ENCODE measurements around the gene PTRH2.
A peak's percentile ranks its signal among the peaks of the same experiment; 100 is the strongest.

The PTRH2 gene

DNA sequence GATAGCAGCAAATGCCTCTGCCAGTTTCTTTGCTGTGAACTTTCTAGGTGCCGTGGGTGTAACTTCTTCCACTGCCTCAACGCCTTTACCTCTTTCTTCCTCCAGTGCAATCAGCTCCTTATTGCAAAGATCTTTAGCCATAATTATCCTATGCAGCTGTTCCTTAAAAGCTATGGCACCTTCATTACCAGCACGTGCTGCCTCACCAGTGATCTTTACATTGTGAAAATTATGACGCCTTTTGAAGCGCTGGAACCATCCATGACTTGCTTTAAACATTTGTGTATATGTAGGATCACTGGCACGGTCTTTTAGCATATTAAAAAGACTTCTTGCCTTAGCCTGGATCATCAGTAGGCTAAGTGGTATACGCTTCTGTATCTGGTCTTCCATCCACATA, 8.0 kb downstream of the PTRH2 start:
- H4K20me1 ChIP-seq (ENCODE audit: control insufficient read depth, insufficient read depth, low read depth, low read length), result peaks cover 30% of the 10 kb centered on the region
- H3K4me1 ChIP-seq (ENCODE audit: control insufficient read depth, low read length), result peaks cover 4% of the 10 kb centered on the region
- no peak overlapping the region for H3K4me3 ChIP-seq (ENCODE audit: low read length)
- no peak overlapping the region for H3K27ac ChIP-seq (ENCODE audit: low read depth, low read length)
- H3F3A ChIP-seq (ENCODE audit: control insufficient read depth, insufficient read depth), result peaks cover 30% of the 10 kb centered on the region
- no peaks in the 10 kb centered on the region for H3K27me3 ChIP-seq (ENCODE audit: control insufficient read depth, low read length)
- H3K9me2 ChIP-seq (replicated peaks; ENCODE audit: control insufficient read depth, low read length), result no peaks in the 10 kb centered on the region
- peak overlapping the region; percentile 24; the same call in 1 of the 2 replicates for H3K4me2 ChIP-seq (ENCODE audit: low read length)
- no peaks in the 10 kb centered on the region for H3K9me3 ChIP-seq (ENCODE audit: control insufficient read depth, insufficient read depth, low read length)
- H3K36me3 ChIP-seq (ENCODE audit: control insufficient read depth, low read length), result peaks cover 86% of the 10 kb centered on the region
- peaks cover 100% of the 10 kb centered on the region for H3K79me2 ChIP-seq (ENCODE audit: control insufficient read depth, low read length)
- TF ChIP-seq, protein P1, sequence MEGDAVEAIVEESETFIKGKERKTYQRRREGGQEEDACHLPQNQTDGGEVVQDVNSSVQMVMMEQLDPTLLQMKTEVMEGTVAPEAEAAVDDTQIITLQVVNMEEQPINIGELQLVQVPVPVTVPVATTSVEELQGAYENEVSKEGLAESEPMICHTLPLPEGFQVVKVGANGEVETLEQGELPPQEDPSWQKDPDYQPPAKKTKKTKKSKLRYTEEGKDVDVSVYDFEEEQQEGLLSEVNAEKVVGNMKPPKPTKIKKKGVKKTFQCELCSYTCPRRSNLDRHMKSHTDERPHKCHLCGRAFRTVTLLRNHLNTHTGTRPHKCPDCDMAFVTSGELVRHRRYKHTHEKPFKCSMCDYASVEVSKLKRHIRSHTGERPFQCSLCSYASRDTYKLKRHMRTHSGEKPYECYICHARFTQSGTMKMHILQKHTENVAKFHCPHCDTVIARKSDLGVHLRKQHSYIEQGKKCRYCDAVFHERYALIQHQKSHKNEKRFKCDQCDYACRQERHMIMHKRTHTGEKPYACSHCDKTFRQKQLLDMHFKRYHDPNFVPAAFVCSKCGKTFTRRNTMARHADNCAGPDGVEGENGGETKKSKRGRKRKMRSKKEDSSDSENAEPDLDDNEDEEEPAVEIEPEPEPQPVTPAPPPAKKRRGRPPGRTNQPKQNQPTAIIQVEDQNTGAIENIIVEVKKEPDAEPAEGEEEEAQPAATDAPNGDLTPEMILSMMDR (IDR thresholded peaks at IDR 0.05; ENCODE audit: low read depth, low read length, poor library complexity, severe bottlenecking), result no peak

DNA sequence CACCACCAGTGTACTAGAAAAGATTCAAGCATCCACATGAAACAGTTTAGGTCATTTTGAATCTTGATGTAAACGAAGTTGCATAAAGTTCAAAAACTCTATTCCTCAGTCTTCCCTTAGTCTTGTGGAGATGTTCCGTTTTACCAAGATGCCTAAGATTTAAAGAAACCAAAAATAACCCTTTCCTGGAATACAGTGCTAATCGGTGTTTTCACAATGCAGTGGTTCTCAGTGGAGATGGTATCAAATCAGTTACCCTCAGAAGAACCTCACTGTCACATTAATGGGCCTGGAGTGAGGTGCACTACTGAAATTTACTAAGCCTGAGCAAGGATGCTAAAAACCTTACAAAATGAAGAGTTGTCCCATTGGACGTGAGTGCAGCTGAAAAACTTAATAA, 9.1 kb downstream of the PTRH2 start:
- Histone ChIP-seq H3K9me2 (replicated peaks; ENCODE audit: control insufficient read depth, low read length) (no peaks in the 10 kb centered on the region), H4K20me1 (ENCODE audit: control insufficient read depth, insufficient read depth, low read depth, low read length) (peaks cover 30% of the 10 kb centered on the region), H3K27ac (ENCODE audit: low read depth, low read length) (no peak overlapping the region), H3K4me2 (ENCODE audit: low read length) (peak overlapping the region; percentile 24; the same call in 1 of the 2 replicates), H3K27me3 (ENCODE audit: control insufficient read depth, low read length) (no peaks in the 10 kb centered on the region), H3K4me1 (ENCODE audit: control insufficient read depth, low read length) (peaks cover 3% of the 10 kb centered on the region; the same call in 1 of the 2 replicates), H3K36me3 (ENCODE audit: control insufficient read depth, low read length) (peaks cover 91% of the 10 kb centered on the region), H3K4me3 (ENCODE audit: low read length) (no peak overlapping the region), H3K79me2 (ENCODE audit: control insufficient read depth, low read length) (peaks cover 99% of the 10 kb centered on the region), H3K9me3 (ENCODE audit: control insufficient read depth, insufficient read depth, low read length) (no peaks in the 10 kb centered on the region), H3F3A (ENCODE audit: control insufficient read depth, insufficient read depth) (peaks cover 38% of the 10 kb centered on the region)
- TF ChIP-seq, protein P1 (IDR thresholded peaks at IDR 0.05; ENCODE audit: low read depth, low read length, poor library complexity, severe bottlenecking), result no peak
- no peak for TF ChIP-seq EZH2phosphoT487 (IDR thresholded peaks at IDR 0.05; ENCODE audit: borderline replicate concordance, low read length)

DNA sequence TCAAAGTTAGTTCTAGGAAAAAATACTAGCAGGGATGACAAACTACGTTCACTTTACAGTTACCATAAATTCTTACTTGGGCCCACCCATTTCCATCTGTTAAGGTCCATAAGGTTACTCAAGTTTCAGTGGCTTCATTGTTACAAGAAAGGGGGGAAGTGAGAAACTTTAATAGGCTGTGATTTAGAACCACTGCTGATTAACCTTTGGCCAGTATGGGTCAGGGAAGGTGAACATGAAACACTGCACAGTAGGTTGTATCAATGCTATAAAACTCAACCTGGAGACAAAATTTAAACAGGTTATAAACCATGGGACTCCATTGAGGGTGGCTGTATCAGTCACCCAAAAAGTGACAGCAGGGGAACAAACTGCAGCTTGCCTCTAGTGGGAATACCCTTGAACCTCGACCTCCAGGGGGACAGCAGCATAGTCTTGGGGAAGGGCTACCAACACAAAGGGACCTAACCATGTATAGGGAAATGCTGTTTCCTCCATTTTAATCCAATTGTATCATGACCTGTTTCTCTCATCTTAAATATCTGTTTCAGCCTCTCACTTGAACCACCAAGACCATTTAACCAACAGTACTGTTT, 10.4 kb downstream of the PTRH2 start:
- H3K9me2 ChIP-seq (replicated peaks; ENCODE audit: control insufficient read depth, low read length), result no peaks in the 10 kb centered on the region
- no peak overlapping the region for H3K4me3 ChIP-seq (ENCODE audit: low read length)
- H3F3A ChIP-seq (ENCODE audit: control insufficient read depth, insufficient read depth), result peaks cover 38% of the 10 kb centered on the region
- H4K20me1 ChIP-seq (ENCODE audit: control insufficient read depth, insufficient read depth, low read depth, low read length), result peaks cover 30% of the 10 kb centered on the region
- H3K4me1 ChIP-seq (ENCODE audit: control insufficient read depth, low read length), result peaks cover 3% of the 10 kb centered on the region; the same call in 1 of the 2 replicates
- H3K4me2 ChIP-seq (ENCODE audit: low read length), result no peak overlapping the region
- peaks cover 89% of the 10 kb centered on the region for H3K36me3 ChIP-seq (ENCODE audit: control insufficient read depth, low read length)
- TF ChIP-seq, protein P1 (IDR thresholded peaks at IDR 0.05; ENCODE audit: low read depth, low read length, poor library complexity, severe bottlenecking), result no peak
- no peak for TF ChIP-seq EZH2phosphoT487 (IDR thresholded peaks at IDR 0.05; ENCODE audit: borderline replicate concordance, low read length)
- no peak overlapping the region for H3K27ac ChIP-seq (ENCODE audit: low read depth, low read length)
- H3K79me2 ChIP-seq (ENCODE audit: control insufficient read depth, low read length), result peaks cover 85% of the 10 kb centered on the region
- no peaks in the 10 kb centered on the region for H3K9me3 ChIP-seq (ENCODE audit: control insufficient read depth, insufficient read depth, low read length)
- no peaks in the 10 kb centered on the region for H3K27me3 ChIP-seq (ENCODE audit: control insufficient read depth, low read length)

All from DOHH2 (cell line).